Neural cell (in vitro differentiated cells): ENCODE measurements around the gene IL1A. TPM values are rescaled to one million over a fixed set of nuclear protein-coding genes. Genes with fewer than 3 reads are reported as not detected.

Experiments
- H2AFZ ChIP-seq: fragments of 200-600, 300-800 bp; sonication (generic), shearing (Covaris generic); 2 replicates; pipeline ENCODE4 v1.6.0; 2014; ENCODE audit warnings: low read depth, mild to moderate bottlenecking, antibody characterized with exemption, low read length, moderate library complexity
- H3F3A ChIP-seq: fragments of 200-600 bp; shearing (Covaris generic); 2 replicates; pipeline ENCODE4 v1.6.1; 2016; ENCODE audit warnings: mild to moderate bottlenecking, moderate library complexity, mixed read lengths, antibody characterized with exemption, low read length; ENCODE audit not compliant: insufficient read depth, poor library complexity, severe bottlenecking
- H3K27ac ChIP-seq: fragments of 200-600, 300-800 bp; sonication (generic), shearing (Covaris generic); 2 replicates; pipeline ENCODE4 v1.5.1; 2014; ENCODE audit warnings: mild to moderate bottlenecking, low read length, moderate library complexity
- H3K27me3 ChIP-seq: fragments of 300-800, 200-600 bp; sonication (generic), shearing (Covaris generic); 2 replicates; pipeline ENCODE4 v1.6.0; 2014; ENCODE audit warnings: mild to moderate bottlenecking, low read depth, low read length, moderate library complexity; ENCODE audit not compliant: insufficient read depth
- H3K36me3 ChIP-seq: fragments of 300-800, 200-600 bp; sonication (generic), shearing (Covaris generic); 2 replicates; pipeline ENCODE4 v1.5.1; 2014; ENCODE audit warnings: mild to moderate bottlenecking, antibody characterized with exemption, low read length, moderate library complexity; ENCODE audit not compliant: insufficient read depth
- H3K4me2 ChIP-seq: fragments of 300-800, 200-600 bp; sonication (generic), shearing (Covaris generic); 2 replicates; pipeline ENCODE4 v1.6.0; 2014; ENCODE audit warnings: mild to moderate bottlenecking, low read length
- H3K4me3 ChIP-seq: fragments of 300-800, 200-600 bp; sonication (generic), shearing (Covaris generic); 2 replicates; pipeline ENCODE4 v1.5.1; 2014; ENCODE audit warnings: mild to moderate bottlenecking, low read length, moderate library complexity
- H3K79me2 ChIP-seq: fragments of 200-600 bp; shearing (Covaris generic); replicated peaks from 2 replicates; pipeline ENCODE4 v1.6.0; 2014; ENCODE audit warnings: mild to moderate bottlenecking, low read length, moderate library complexity; ENCODE audit not compliant: insufficient read depth
- H3K9ac ChIP-seq: fragments of 300-800, 200-600 bp; sonication (generic), shearing (Covaris generic); 2 replicates; pipeline ENCODE4 v1.6.1; 2016; ENCODE audit warnings: mild to moderate bottlenecking, low read length, mixed read lengths
- H3K9me2 ChIP-seq: fragments of 200-600 bp; shearing (Covaris generic); 2 replicates; pipeline ENCODE4 v1.6.1; 2016; ENCODE audit warnings: mild to moderate bottlenecking, low read length, mixed read lengths; ENCODE audit not compliant: insufficient read depth
- H3K9me3 ChIP-seq: fragments of 200-600, 300-800 bp; sonication (generic), shearing (Covaris generic); 2 replicates; pipeline ENCODE4 v1.6.1; 2016; ENCODE audit warnings: mild to moderate bottlenecking, mixed run types, low read length, moderate library complexity, mixed read lengths
- H4K20me1 ChIP-seq: fragments of 200-600 bp; shearing (Covaris generic); 2 replicates; pipeline ENCODE4 v1.6.1; 2016; ENCODE audit warnings: mild to moderate bottlenecking, mixed run types; ENCODE audit not compliant: insufficient read depth
- CTCF ChIP-seq: fragments of 450-650 bp; IDR thresholded peaks from 2 replicates; pipeline ENCODE4 v1.5.1; 2014; ENCODE audit warnings: antibody characterized with exemption, mild to moderate bottlenecking, moderate library complexity; ENCODE audit not compliant: poor library complexity, severe bottlenecking
- EP300 ChIP-seq: fragments of 450-650 bp; conservative IDR thresholded peaks from 2 replicates; pipeline ENCODE4 v1.6.1; 2014; ENCODE audit warnings: antibody characterized with exemption, mild to moderate bottlenecking, moderate library complexity; ENCODE audit not compliant: poor library complexity, severe bottlenecking
- EZH2 ChIP-seq: fragments of 200-600, 300-800 bp; shearing (Covaris generic), sonication (generic); IDR thresholded peaks from 2 replicates; pipeline ENCODE4 v1.6.1; 2014; ENCODE audit warnings: antibody characterized with exemption, low read length, borderline replicate concordance, mild to moderate bottlenecking; ENCODE audit not compliant: insufficient read depth, poor library complexity, severe bottlenecking
- MXI1 ChIP-seq: fragments of 450-650 bp; conservative IDR thresholded peaks from 2 replicates; pipeline ENCODE4 v1.6.1; 2014; ENCODE audit warnings: antibody characterized with exemption, mild to moderate bottlenecking; ENCODE audit not compliant: poor library complexity, severe bottlenecking
- POLR2AphosphoS5 ChIP-seq: IDR thresholded peaks from 2 replicates; pipeline ENCODE4 v1.6.1; 2012
- RAD21 ChIP-seq: fragments of 450-650 bp; conservative IDR thresholded peaks from 2 replicates; pipeline ENCODE4 v1.6.1; 2014; ENCODE audit warnings: antibody characterized with exemption, mild to moderate bottlenecking, moderate library complexity
- REST ChIP-seq: IDR thresholded peaks from 2 replicates; pipeline ENCODE4 v1.6.1; 2012; ENCODE audit warnings: borderline replicate concordance
- SMC3 ChIP-seq: fragments of 450-650 bp; conservative IDR thresholded peaks from 2 replicates; pipeline ENCODE4 v1.6.1; 2014; ENCODE audit warnings: antibody characterized with exemption, mild to moderate bottlenecking, moderate library complexity; ENCODE audit not compliant: poor library complexity
- TAF1 ChIP-seq: IDR thresholded peaks from 2 replicates; pipeline ENCODE4 v1.6.1; 2012; ENCODE audit warnings: low read depth
- polyA plus RNA-seq: library from polyadenylated mRNA; depleted of rRNA; stranded (reverse); fragments of >200 nt; gene quantifications from 2 replicates; pipeline ENCODE4 v1.2.3, GENCODE V29; 2014

Gene IL1A
- polyA plus RNA-seq, 1 donor from 2014 or later: 0.14 TPM

GRCh38 chr2:112795774-112796173, 11.5 kb upstream of the IL1A start:
- no peak overlapping the region for H3K4me3 ChIP-seq
- TF ChIP-seq EZH2 (no peak), TAF1 (no peak), REST (no peak), SMC3 (no peak), RAD21 (no peak), EP300 (no peak)
- no peak overlapping the region for H3K27ac ChIP-seq
- no peaks in the 10 kb centered on the region for H3K79me2 ChIP-seq
- H3F3A ChIP-seq: no peaks in the 10 kb centered on the region
- no peak overlapping the region for H2AFZ ChIP-seq
- H3K27me3 ChIP-seq: no peaks in the 10 kb centered on the region
- H3K9ac ChIP-seq: no peak overlapping the region
- no peaks in the 10 kb centered on the region for H3K36me3 ChIP-seq
- no peaks in the 10 kb centered on the region for H3K9me3 ChIP-seq
- no peaks in the 10 kb centered on the region for H4K20me1 ChIP-seq
- no peaks in the 10 kb centered on the region for H3K9me2 ChIP-seq
- no peak overlapping the region for H3K4me2 ChIP-seq

- no peak overlapping the region for H2AFZ ChIP-seq
- H3K9ac ChIP-seq: no peak overlapping the region
- no peak overlapping the region for H3K27ac ChIP-seq
- no peak overlapping the region for H3K4me2 ChIP-seq
- TF ChIP-seq SMC3 (no peak), EZH2 (no peak), POLR2AphosphoS5 (no peak), TAF1 (no peak)
- no peaks in the 10 kb centered on the region for H3K9me3 ChIP-seq
- no peaks in the 10 kb centered on the region for H3F3A ChIP-seq
- H3K4me3 ChIP-seq: no peak overlapping the region
- H3K79me2 ChIP-seq: no peaks in the 10 kb centered on the region
- H4K20me1 ChIP-seq: no peaks in the 10 kb centered on the region
- no peaks in the 10 kb centered on the region for H3K9me2 ChIP-seq
- no peaks in the 10 kb centered on the region for H3K27me3 ChIP-seq
- no peaks in the 10 kb centered on the region for H3K36me3 ChIP-seq
Measured at GRCh38 chr2:112794841-112795240, 10.5 kb upstream of the IL1A start.

GRCh38 chr2:112794131-112794733, 9.9 kb upstream of the IL1A start:
- H3K27ac ChIP-seq: no peak overlapping the region

More at GRCh38 chr2:112794131-112794733, 9.9 kb upstream of the IL1A start:
- Histone ChIP-seq H3K9me2 (no peaks in the 10 kb centered on the region), H3K27me3 (no peaks in the 10 kb centered on the region), H4K20me1 (no peaks in the 10 kb centered on the region), H3F3A (no peaks in the 10 kb centered on the region), H3K9ac (no peak overlapping the region), H2AFZ (no peak overlapping the region), H3K4me2 (no peak overlapping the region), H3K4me3 (no peak overlapping the region), H3K79me2 (no peaks in the 10 kb centered on the region), H3K36me3 (no peaks in the 10 kb centered on the region), H3K9me3 (no peaks in the 10 kb centered on the region)
- TF ChIP-seq POLR2AphosphoS5 (no peak), CTCF (no peak), REST (no peak), RAD21 (no peak), EZH2 (no peak), SMC3 (no peak), EP300 (no peak), MXI1 (no peak), TAF1 (no peak)
